HUES48 (cell line): ENCODE measurements around the gene SPSB1.

Source experiments
- H3K27ac ChIP-seq: one replicate; pipeline ENCODE4 v1.7.0; 2013; ENCODE audit warnings: low read depth, low read length, inconsistent platforms
- H3K27me3 ChIP-seq: 2 replicates; pipeline ENCODE4 v1.6.1; 2013; ENCODE audit warnings: mild to moderate bottlenecking, low read length; ENCODE audit not compliant: control insufficient read depth, insufficient read depth
- H3K36me3 ChIP-seq: 2 replicates; pipeline ENCODE4 v1.6.1; 2013; ENCODE audit warnings: low read length; ENCODE audit not compliant: control insufficient read depth, insufficient read depth
- H3K4me1 ChIP-seq: 2 replicates; pipeline ENCODE4 v1.6.1; 2013; ENCODE audit warnings: mild to moderate bottlenecking, low read length; ENCODE audit not compliant: control insufficient read depth, insufficient read depth
- H3K4me3 ChIP-seq: 2 replicates; pipeline ENCODE4 v1.5.1; 2013; ENCODE audit warnings: mild to moderate bottlenecking, low read depth, low read length
- H3K9ac ChIP-seq: 2 replicates; pipeline ENCODE4 v1.6.1; 2013; ENCODE audit warnings: mild to moderate bottlenecking, low read depth, low read length, moderate library complexity
- H3K9me3 ChIP-seq: 2 replicates; pipeline ENCODE4 v1.6.1; 2013; ENCODE audit warnings: low read length; ENCODE audit not compliant: control insufficient read depth, insufficient read depth

The SPSB1 gene

DNA sequence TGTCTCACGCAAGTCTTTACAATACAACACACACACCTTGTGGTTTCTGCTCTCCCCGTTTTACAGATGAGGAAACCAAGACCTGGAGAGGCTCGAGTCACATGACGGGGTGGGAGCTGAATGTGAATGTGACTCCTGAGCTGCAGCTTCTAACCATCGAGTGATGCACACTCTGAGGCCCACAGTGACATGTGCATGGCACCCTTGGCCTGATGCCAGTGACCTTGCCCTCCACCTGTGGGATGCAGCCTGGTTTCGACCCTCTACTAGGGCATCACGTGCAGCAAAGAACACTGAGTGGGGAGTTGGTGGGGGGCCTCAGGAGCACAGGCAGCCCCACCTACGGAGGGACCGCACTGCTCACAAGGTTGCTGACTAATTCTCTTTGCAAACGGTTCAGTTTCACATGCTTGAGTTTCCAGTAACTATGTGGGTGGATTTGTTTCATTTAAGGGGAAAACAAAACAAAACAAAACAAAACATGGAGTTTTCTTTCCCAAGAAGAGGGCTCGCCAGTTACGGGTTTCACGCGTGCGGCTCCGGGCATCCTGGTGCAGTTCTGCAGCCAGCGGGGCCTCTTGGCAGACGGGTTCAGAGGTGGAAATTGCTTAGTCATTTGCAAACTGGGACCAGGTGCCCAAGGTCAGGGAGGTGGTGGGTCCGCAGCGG lies 22.9 kb downstream of the SPSB1 start:
- H3K27ac ChIP-seq: no peak overlapping the region

DNA sequence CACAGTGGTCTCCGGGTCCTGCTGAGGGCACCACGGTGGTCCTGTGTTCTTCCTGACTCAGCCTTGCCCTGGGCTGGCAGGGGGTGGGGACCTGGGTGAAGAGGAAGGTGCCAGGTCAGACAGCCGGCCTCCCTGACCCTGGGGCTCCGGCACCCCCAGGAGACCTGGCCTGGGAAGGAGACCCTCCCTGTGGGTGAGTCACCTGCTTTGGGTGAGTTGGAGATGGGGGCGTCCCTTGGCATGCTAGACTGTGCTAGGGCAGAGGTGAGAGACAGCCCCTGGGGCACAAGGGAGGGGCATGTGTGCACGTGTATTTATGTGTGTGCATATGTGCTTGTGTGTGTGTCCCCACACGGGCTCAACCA lies 23.4 kb downstream of the SPSB1 start:
- no peaks in the 10 kb centered on the region for H3K36me3 ChIP-seq
- no peak overlapping the region for H3K9ac ChIP-seq
- H3K4me3 ChIP-seq: no peak overlapping the region

More for the DNA sequence above, 22.9 kb downstream of the SPSB1 start:
- no peaks in the 10 kb centered on the region for H3K27me3 ChIP-seq
- peaks cover 15% of the 10 kb centered on the region for H3K4me1 ChIP-seq
- no peak overlapping the region for H3K9ac ChIP-seq
- H3K9me3 ChIP-seq: no peaks in the 10 kb centered on the region
- no peak overlapping the region for H3K4me3 ChIP-seq
- no peaks in the 10 kb centered on the region for H3K36me3 ChIP-seq

DNA sequence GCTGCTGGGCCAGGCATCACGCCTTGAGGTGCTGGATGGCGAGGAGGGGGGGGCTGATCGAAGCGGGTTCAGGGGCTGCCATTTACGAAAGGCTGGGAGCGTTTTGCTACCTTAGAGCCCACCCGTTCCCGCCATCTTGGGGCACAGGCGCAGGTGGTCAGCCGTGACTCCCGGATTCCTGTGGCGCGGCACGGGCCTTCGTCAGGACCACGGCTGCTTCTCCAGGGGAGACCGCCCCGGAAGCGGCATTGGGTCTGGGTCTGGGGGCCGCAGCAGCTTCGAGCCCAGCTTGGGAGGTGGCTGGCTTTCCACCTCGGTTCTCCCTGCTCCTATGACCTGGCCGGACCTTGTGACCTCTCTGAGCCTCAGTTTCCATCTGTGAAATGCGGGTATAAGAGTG lies 23.8 kb downstream of the SPSB1 start:
- Histone ChIP-seq H3K36me3 (no peaks in the 10 kb centered on the region), H3K4me3 (no peak overlapping the region), H3K27me3 (0 out of 2 replicates have a peak, but pooled peaks cover under 1% of the 10 kb centered on the region), H3K9me3 (no peaks in the 10 kb centered on the region), H3K9ac (no peak overlapping the region), H3K4me1 (peaks cover 25% of the 10 kb centered on the region), H3K27ac (no peak overlapping the region)

More for the DNA sequence above, 23.4 kb downstream of the SPSB1 start:
- Histone ChIP-seq H3K9me3 (no peaks in the 10 kb centered on the region), H3K4me1 (peaks cover 20% of the 10 kb centered on the region), H3K27ac (no peak overlapping the region), H3K27me3 (no peaks in the 10 kb centered on the region)

DNA sequence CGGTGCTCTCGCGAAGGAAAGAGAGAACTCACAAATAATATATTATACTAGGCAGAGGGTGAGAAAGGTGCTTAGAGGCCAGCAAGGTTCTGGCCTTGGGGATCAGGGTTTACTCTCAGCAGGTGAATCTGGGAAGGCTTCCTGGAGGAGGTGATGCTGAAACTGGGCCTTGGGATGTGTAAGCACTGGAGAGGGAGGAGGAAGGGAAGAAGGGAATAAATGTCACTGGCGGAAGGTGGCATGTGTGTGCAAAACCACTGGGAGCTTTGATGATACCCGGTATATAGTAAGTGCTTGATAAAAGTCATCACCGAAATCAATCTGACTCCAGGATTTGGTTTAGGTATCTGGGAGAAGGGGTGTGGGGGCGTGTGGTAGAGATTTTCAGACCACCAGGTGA lies 24.4 kb downstream of the SPSB1 start:
- Histone ChIP-seq H3K27me3 (0 out of 2 replicates have a peak, but pooled peaks cover 2% of the 10 kb centered on the region), H3K27ac (no peak overlapping the region), H3K9ac (no peak overlapping the region), H3K4me3 (no peak overlapping the region), H3K9me3 (no peaks in the 10 kb centered on the region), H3K4me1 (peaks cover 26% of the 10 kb centered on the region), H3K36me3 (no peaks in the 10 kb centered on the region)

DNA sequence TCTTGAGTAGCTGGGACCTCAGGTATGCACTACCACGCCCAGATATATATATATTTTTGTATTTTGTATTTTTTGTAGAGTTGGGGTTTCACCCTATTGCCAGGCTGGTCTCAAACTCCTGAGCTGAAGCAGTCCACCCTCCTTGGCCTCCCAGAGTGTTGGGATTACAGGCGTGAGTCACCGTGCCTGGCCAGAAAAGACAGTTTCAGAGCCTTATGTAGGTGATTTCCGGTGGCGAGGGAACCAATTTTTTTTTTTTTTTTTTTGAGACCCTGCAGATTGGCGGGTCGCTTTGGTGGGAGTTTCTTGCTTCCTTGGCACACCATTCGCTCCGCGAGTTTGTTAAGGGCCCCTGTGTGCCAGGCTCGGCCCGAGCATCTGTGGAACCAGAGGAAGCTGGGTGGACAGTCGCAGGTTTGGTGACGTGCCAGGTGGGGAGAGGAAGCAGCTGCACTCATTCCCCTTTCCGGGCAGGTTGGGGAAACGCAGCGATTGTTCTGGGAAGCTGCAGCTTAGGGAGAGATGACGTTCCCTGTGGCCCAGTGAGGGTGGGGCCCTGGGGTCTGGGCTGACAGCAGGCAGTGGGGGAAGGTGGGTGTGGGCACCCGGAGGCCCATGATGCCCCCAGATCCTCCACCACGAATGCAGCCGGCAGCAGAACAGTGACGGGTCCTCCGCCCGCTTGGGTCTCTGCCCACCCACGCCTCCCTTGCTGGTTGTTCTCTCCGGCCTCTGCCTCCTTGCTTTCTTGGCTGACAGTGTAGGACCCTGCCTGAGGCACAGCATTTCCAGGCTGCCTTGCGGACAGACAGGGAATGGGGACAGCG lies 25.1 kb downstream of the SPSB1 start:
- peaks cover 26% of the 10 kb centered on the region for H3K4me1 ChIP-seq
- no peaks in the 10 kb centered on the region for H3K36me3 ChIP-seq
- 0 out of 2 replicates have a peak, but pooled peaks cover 2% of the 10 kb centered on the region for H3K27me3 ChIP-seq
- H3K9ac ChIP-seq: no peak overlapping the region
- no peak overlapping the region for H3K27ac ChIP-seq
- H3K4me3 ChIP-seq: no peak overlapping the region
- H3K9me3 ChIP-seq: no peaks in the 10 kb centered on the region

DNA sequence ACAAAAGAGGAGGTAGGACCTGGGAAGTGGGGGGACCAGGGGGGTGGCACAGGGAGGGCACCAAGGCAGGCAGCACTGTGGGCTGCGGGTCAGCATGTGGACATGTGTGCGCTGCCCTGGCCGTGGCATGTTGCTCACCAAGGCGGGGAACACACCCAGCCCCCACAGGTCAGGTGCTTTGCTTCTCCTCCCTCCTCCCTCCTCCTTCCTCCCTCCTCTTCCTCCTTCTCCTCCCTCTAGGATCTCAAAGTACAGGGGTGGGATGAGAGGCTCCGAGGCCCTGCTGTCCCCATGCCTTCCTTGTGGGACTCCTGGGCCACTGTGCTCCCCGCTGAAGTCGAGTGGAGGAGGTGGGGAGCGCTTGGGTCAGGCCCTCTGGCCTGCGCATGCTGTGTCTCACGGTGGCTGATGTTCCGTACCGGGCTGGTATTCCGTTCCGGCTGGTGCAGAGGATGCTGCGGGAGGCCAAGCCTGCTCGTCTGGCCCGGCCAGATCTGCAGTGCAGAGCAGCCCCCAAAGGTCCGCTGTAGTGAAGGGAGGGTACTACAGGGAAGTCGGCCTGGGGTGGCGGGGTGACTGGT lies 26.6 kb downstream of the SPSB1 start:
- Histone ChIP-seq H3K27me3 (0 out of 2 replicates have a peak, but pooled peaks cover 2% of the 10 kb centered on the region), H3K4me3 (no peak overlapping the region), H3K4me1 (peaks cover 26% of the 10 kb centered on the region), H3K27ac (no peak overlapping the region), H3K36me3 (no peaks in the 10 kb centered on the region), H3K9ac (no peak overlapping the region), H3K9me3 (no peaks in the 10 kb centered on the region)

DNA sequence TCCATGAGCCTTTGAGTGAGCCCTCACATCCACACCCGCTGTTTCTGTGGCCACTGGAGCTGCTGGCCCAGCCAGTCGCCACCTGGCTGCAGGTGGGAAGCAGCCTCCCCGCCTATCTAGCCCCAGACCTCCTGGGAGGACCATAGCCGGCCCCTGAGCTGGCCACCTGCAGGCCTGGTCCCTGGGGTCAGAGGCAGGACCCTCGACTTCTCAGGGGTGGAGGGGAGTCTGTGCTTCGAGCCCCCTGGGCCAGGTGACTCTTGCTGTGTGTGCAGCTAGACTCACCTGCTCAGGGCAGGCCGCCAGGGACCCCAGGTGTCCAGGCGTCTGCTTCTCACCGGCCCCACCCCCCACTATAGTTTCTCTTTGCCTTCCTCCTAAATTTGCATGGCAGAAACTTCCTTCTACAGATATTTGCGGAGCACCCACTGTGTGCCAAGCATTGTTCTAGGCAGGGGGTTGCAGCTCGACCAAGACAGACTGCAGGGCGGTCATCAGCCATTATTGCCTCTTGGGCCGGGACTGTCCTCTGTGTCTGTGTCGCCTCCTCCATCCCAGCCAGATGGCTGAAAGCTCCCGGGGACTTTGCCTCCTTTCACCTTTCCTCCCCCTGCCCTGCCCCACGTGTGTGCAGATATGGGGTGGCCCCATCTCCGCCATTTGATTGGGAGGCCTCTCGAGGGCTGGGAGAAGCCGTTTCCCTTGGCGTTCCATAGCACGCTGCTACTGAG lies 27.3 kb downstream of the SPSB1 start:
- no peaks in the 10 kb centered on the region for H3K9me3 ChIP-seq
- H3K27me3 ChIP-seq: 0 out of 2 replicates have a peak, but pooled peaks cover 2% of the 10 kb centered on the region
- H3K27ac ChIP-seq: peak overlapping the region; percentile 47
- no peak overlapping the region for H3K4me3 ChIP-seq
- H3K36me3 ChIP-seq: no peaks in the 10 kb centered on the region
- H3K9ac ChIP-seq: no peak overlapping the region
- peaks cover 26% of the 10 kb centered on the region for H3K4me1 ChIP-seq

DNA sequence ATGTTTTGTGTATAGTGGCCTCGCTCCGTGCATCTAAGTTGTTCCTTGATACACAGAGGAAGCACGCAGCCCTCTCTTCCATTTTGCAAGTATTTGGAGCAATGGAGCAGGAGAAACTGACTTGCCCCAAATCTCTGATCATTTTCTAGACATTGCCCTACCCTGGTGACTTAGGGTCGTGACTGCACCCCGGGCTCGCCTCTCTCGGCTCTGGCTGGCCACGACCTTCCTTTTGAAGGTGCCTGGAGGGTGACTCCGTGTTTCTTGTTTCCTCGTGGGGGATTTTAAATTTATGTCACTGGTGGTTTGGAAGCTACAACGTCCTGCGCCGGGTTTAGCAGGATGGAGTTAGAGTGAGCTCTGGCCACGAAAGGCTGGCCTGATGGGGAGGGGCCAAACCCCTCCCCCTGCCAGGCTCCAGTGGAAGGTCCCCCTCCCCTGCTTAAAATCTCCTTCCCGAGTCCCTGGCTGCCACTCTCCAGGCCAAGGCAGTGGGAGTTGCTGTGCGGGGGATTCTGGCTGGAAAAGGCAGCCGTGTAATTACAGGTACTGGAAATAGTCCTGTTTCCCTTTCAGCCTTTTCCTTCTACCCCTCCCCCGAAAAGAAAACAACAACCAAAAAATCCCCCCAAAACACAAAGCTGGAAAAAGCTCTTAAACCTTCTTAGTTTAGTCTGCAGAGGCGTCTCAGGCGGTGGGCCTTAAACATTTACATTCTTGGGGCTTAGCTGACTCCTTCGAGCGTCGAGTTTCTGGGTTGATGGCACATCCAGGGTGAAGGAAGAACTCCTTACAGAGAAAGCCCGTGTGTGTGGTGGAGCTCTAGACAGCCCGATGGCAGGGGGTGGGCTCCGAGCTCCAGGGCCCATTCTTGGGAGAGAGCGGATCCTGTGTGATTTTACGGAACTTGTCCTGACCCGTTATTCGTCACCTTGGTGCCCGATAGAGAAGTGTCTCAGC lies 28.1 kb downstream of the SPSB1 start:
- Histone ChIP-seq H3K36me3 (no peaks in the 10 kb centered on the region), H3K9me3 (no peaks in the 10 kb centered on the region), H3K4me3 (no peak overlapping the region; the same call in 1 of the 2 replicates), H3K27me3 (0 out of 2 replicates have a peak, but pooled peaks cover 2% of the 10 kb centered on the region), H3K4me1 (peaks cover 26% of the 10 kb centered on the region), H3K27ac (peak overlapping the region; percentile 47), H3K9ac (no peak overlapping the region)

DNA sequence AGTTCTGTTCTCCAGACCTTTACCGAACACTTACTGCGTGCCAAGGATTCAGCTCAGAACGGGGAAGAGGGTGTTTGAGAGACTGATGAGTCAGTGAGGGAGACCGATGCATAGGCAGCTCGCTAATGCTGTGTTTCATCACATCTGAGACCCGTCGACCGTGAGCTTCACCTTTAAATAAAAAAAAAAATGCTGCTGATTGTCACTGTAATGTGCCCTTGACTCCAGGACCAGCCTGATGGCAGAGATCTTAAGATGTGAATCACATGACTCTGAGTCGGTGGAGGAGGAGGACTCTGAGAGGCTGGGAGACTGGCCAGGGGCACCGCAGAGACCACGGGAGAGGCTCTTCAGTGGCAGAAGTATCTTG lies 28.8 kb downstream of the SPSB1 start:
- Histone ChIP-seq H3K4me1 (peaks cover 26% of the 10 kb centered on the region), H3K27ac (no peak overlapping the region)

More for the DNA sequence above, 28.8 kb downstream of the SPSB1 start:
- 0 out of 2 replicates have a peak, but pooled peaks cover 2% of the 10 kb centered on the region for H3K27me3 ChIP-seq
- no peaks in the 10 kb centered on the region for H3K9me3 ChIP-seq
- no peak overlapping the region for H3K4me3 ChIP-seq
- no peaks in the 10 kb centered on the region for H3K36me3 ChIP-seq
- no peak overlapping the region for H3K9ac ChIP-seq
